Loucy (cell line): ENCODE measurements around the gene HSPA12A.

Experiments
- EZH2phosphoT487 ChIP-seq: fragments of 200-600 bp; IDR thresholded peaks from 2 replicates; pipeline ENCODE4 v1.6.1; 2018; ENCODE audit warnings: antibody characterized with exemption, mild to moderate bottlenecking, moderate library complexity, borderline replicate concordance
- TF ChIP-seq, protein P1 (sequence below): fragments of 200-600 bp; sonication (generic); conservative IDR thresholded peaks from 2 replicates; pipeline ENCODE4 v1.5.1; 2014; ENCODE audit warnings: mild to moderate bottlenecking, antibody characterized with exemption, low read length

DNA sequence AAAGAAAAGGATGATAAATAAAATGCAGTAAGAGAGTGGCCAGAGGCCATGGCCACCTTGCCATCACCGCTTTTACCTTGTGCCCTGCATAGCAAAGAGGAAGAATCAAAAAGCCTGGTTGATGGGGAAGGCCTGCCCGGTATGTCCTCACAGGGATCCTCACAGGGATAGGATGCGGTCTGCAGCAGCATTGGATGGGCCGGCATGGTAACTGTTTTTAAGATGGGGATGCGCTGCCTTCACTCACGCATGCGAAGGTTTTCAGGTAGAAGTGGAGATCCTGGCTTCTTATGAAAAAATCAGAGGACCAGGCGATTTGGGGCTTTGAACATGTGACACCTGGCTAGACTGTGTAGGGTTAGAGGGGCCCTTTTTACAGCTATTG lies 109.2 kb downstream of the HSPA12A start:
- TF ChIP-seq, protein P1, sequence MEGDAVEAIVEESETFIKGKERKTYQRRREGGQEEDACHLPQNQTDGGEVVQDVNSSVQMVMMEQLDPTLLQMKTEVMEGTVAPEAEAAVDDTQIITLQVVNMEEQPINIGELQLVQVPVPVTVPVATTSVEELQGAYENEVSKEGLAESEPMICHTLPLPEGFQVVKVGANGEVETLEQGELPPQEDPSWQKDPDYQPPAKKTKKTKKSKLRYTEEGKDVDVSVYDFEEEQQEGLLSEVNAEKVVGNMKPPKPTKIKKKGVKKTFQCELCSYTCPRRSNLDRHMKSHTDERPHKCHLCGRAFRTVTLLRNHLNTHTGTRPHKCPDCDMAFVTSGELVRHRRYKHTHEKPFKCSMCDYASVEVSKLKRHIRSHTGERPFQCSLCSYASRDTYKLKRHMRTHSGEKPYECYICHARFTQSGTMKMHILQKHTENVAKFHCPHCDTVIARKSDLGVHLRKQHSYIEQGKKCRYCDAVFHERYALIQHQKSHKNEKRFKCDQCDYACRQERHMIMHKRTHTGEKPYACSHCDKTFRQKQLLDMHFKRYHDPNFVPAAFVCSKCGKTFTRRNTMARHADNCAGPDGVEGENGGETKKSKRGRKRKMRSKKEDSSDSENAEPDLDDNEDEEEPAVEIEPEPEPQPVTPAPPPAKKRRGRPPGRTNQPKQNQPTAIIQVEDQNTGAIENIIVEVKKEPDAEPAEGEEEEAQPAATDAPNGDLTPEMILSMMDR = no peak
- TF ChIP-seq EZH2phosphoT487 = no peak
